GM19452 (cell line): Measurements from ENCODE around the gene BUD13.

Experiments
- ATAC-seq: cut with Tn5 transposase; IDR thresholded peaks from one replicate; pipeline ENCODE4 v1.9.1; 2021; ENCODE audit not compliant: unreplicated experiment

Gene BUD13

GRCh38 chr11:116792869-116793771, 20.3 kb upstream of the BUD13 start:
- no peak for ATAC-seq

- ATAC-seq = no peak
Measured at GRCh38 chr11:116792144-116792868, 19.5 kb upstream of the BUD13 start.

- no peak for ATAC-seq
Measured at GRCh38 chr11:116791813-116792143, 19.0 kb upstream of the BUD13 start, which contains the start of gene APOA5. APOA5 (minus strand) TSS chr11:116791879; CDS start chr11:116791860, 19 bp downstream.

- no peak for ATAC-seq
Measured at GRCh38 chr11:116791002-116791812, 18.4 kb upstream of the BUD13 start.

GRCh38 chr11:116790167-116791001, 17.6 kb upstream of the BUD13 start:
- ATAC-seq = no peak

- no peak for ATAC-seq
Measured at GRCh38 chr11:116788975-116789374, 16.2 kb upstream of the BUD13 start.

GRCh38 chr11:116788534-116788933, 15.7 kb upstream of the BUD13 start:
- ATAC-seq = no peak

GRCh38 chr11:116787786-116788486, 15.1 kb upstream of the BUD13 start, which contains the start of gene ZPR1:
ZPR1 (minus strand) TSS chr11:116788023; CDS start chr11:116787990, 33 bp downstream.
- ATAC-seq = peak; percentile 89

- peak; percentile 4 for ATAC-seq
Measured at GRCh38 chr11:116787436-116787785, 14.6 kb upstream of the BUD13 start.

- ATAC-seq = no peak
Measured at GRCh38 chr11:116786966-116787365, 14.2 kb upstream of the BUD13 start.

- no peak for ATAC-seq
Measured at GRCh38 chr11:116786326-116786725, 13.5 kb upstream of the BUD13 start.

- no peak for ATAC-seq
Measured at GRCh38 chr11:116782728-116783127, 9.9 kb upstream of the BUD13 start.

GRCh38 chr11:116778556-116778955, 5.8 kb upstream of the BUD13 start:
- no peak for ATAC-seq

GRCh38 chr11:116777056-116777455, 4.3 kb upstream of the BUD13 start:
- no peak for ATAC-seq

- ATAC-seq = no peak
Measured at GRCh38 chr11:116776522-116776984, 3.8 kb upstream of the BUD13 start.

- no peak for ATAC-seq
Measured at GRCh38 chr11:116775975-116776374, 3.2 kb upstream of the BUD13 start.

- ATAC-seq = no peak
Measured at GRCh38 chr11:116774661-116775060, 1.9 kb upstream of the BUD13 start.

- ATAC-seq = peak; percentile 22
Measured at GRCh38 chr11:116773203-116774097, 663 bp upstream of the BUD13 start.

GRCh38 chr11:116771935-116772334, 852 bp downstream of the BUD13 start:
- ATAC-seq = no peak
